Keratinocyte (primary cell): ENCODE data around the gene ADAMTSL1. TPM values are rescaled to one million over a fixed set of nuclear protein-coding genes. Genes with fewer than 3 reads are reported as not detected.

Source experiments
- DNase-seq: peaks from one replicate; pipeline ENCODE4 v3.0.0-alpha.2; 2011; ENCODE audit warnings: low read depth, missing footprints, low spot score
- FAIRE-seq: peaks from 2 replicates; lab custom pipeline; 2011; peaks lifted over from hg19 to GRCh38; lab: Jason Lieb, UNC
- H2AFZ ChIP-seq: 2 replicates; pipeline ENCODE4 v1.6.0; 2012; ENCODE audit warnings: low read length, control low read depth, inconsistent platforms; ENCODE audit not compliant: control insufficient read depth
- H3K27ac ChIP-seq: 2 replicates; pipeline ENCODE4 v1.5.1; 2011; ENCODE audit warnings: low read length; ENCODE audit not compliant: control insufficient read depth, insufficient read depth
- H3K27me3 ChIP-seq: 3 replicates; pipeline ENCODE4 v1.6.0; 2011; ENCODE audit warnings: low read length; ENCODE audit not compliant: control insufficient read depth, insufficient read depth; ENCODE audit errors: extremely low read depth
- H3K36me3 ChIP-seq, 2 experiments: 2 replicates in 1 of 2; 3 replicates in 1 of 2; pipeline ENCODE4 v1.5.1; 2011; ENCODE audit warnings: low read length in 2 of 2, mild to moderate bottlenecking in 1 of 2; ENCODE audit not compliant: control insufficient read depth in 2 of 2, insufficient read depth in 2 of 2; ENCODE audit errors: extremely low read depth in 1 of 2
- H3K4me1 ChIP-seq: 3 replicates; pipeline ENCODE4 v1.5.1; 2011; ENCODE audit warnings: low read length; ENCODE audit not compliant: control insufficient read depth, insufficient read depth; ENCODE audit errors: extremely low read depth
- H3K4me2 ChIP-seq: 3 replicates; pipeline ENCODE4 v1.6.0; 2011; ENCODE audit warnings: low read depth, low read length; ENCODE audit not compliant: control insufficient read depth, insufficient read depth; ENCODE audit errors: extremely low read depth
- H3K4me3 ChIP-seq, 3 experiments: fragments of 200-600 bp in 1 of 3; sonication (generic) in 1 of 3; 2 replicates in 2 of 3; 3 replicates in 1 of 3; pipeline ENCODE4 v1.5.1; 2011 to 2016; ENCODE audit warnings: low read length in 3 of 3, mild to moderate bottlenecking in 3 of 3, control low read depth in 2 of 3, inconsistent platforms in 1 of 3, low read depth in 1 of 3, mixed read lengths in 1 of 3, mixed run types in 1 of 3, moderate library complexity in 1 of 3; ENCODE audit not compliant: control insufficient read depth in 2 of 3, insufficient read depth in 2 of 3; ENCODE audit errors: extremely low read depth in 1 of 3
- H3K79me2 ChIP-seq: 2 replicates; pipeline ENCODE4 v1.6.0; 2012; ENCODE audit warnings: low read length; ENCODE audit not compliant: control insufficient read depth, insufficient read depth
- H3K9ac ChIP-seq: 3 replicates; pipeline ENCODE4 v1.6.0; 2011; ENCODE audit warnings: low read length; ENCODE audit not compliant: control insufficient read depth, insufficient read depth; ENCODE audit errors: extremely low read depth
- H3K9me1 ChIP-seq: 3 replicates; pipeline ENCODE4 v1.6.0; 2011; ENCODE audit warnings: low read length; ENCODE audit not compliant: control insufficient read depth, insufficient read depth; ENCODE audit errors: extremely low read depth
- H3K9me3 ChIP-seq: 2 replicates; pipeline ENCODE4 v1.5.1; 2012; ENCODE audit warnings: low read depth, low read length; ENCODE audit not compliant: control insufficient read depth
- H4K20me1 ChIP-seq: 3 replicates; pipeline ENCODE4 v1.6.0; 2011; ENCODE audit warnings: low read length; ENCODE audit not compliant: control insufficient read depth, insufficient read depth; ENCODE audit errors: extremely low read depth
- EZH2 ChIP-seq: IDR thresholded peaks from one replicate; pipeline ENCODE4 v1.6.1; 2012; ENCODE audit warnings: inconsistent platforms, mild to moderate bottlenecking, low read length, moderate library complexity
- dilution Hi-C: fragments of 300-500 bp; cut with MboI; formaldehyde crosslinking; loops from one replicate; pipeline ENCODE4 v1.7.0; 2020; ENCODE audit warnings: low sequenced_read_pairs; ENCODE audit not compliant: extremely low pct_ligation_motif_present
- polyA plus RNA-seq, 5 experiments: library from polyadenylated mRNA; depleted of rRNA in 3 of 5; stranded (reverse) in 3 of 5; stranded (forward) in 1 of 5; unstranded in 1 of 5; fragments of >200 nt; gene quantifications; 1 replicate in 1 of 5; 2 replicates in 3 of 5; 3 replicates in 1 of 5; pipeline versions ENCODE4 v1.2.1 to v1.2.3, GENCODE V29; 2011 to 2012; ENCODE audit warnings: missing spikeins in 2 of 5, low read depth in 1 of 5, low replicate concordance in 1 of 5
- TF ChIP-seq, protein P1 (sequence below), 3 experiments: IDR thresholded peaks in 1 of 3; conservative IDR thresholded peaks in 1 of 3; optimal IDR thresholded peaks in 1 of 3; 2 replicates in 2 of 3; 3 replicates in 1 of 3; pipeline versions ENCODE3 to v1.5.1; 2011; ENCODE audit warnings: low read length in 3 of 3, mild to moderate bottlenecking in 3 of 3, moderate library complexity in 2 of 3, control low read depth in 1 of 3, inconsistent platforms in 1 of 3; ENCODE audit not compliant: insufficient read depth in 2 of 3; ENCODE audit errors: extremely low read depth in 1 of 3

The ADAMTSL1 gene
- polyA plus RNA-seq, 1 donor (not counting 4 experiments of a cell fraction or from before 2014, with no cell fraction given) = 1.1 TPM

DNA sequence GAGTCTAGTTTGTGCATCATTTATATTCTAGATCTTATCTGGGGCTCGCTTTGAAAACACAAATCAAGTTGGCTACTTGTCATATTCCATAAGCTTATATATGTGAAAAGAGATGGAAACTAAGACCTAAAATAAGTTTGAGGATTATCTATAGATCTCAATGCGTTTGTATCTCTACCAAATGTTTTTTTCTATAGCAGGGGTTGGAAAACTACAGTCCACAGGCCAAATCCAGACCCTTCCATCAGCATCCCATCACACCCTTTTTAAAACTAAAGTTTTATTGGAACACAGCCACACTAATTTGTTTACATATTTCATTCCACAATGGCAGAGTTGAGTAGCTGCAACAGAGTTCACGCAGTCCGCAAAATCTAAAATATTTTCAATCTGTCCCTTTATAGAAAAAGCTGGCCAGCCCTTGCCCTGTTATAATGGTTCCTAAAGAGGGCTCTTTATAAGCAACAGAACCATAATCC, 230.0 kb downstream of the ADAMTSL1 start:
- Histone ChIP-seq H3K9me3 (no peaks in the 10 kb centered on the region), H3K4me1 (no peaks in the 10 kb centered on the region), H3K36me3 (no peaks in the 10 kb centered on the region), H3K79me2 (no peaks in the 10 kb centered on the region), H3K4me3 (no peak overlapping the region), H3K27me3 (no peaks in the 10 kb centered on the region), H3K27ac (no peak overlapping the region), H3K4me2 (no peak overlapping the region), H3K9me1 (no peaks in the 10 kb centered on the region), H3K9ac (no peak overlapping the region), H2AFZ (no peak overlapping the region), H4K20me1 (no peaks in the 10 kb centered on the region)
- TF ChIP-seq, protein P1, sequence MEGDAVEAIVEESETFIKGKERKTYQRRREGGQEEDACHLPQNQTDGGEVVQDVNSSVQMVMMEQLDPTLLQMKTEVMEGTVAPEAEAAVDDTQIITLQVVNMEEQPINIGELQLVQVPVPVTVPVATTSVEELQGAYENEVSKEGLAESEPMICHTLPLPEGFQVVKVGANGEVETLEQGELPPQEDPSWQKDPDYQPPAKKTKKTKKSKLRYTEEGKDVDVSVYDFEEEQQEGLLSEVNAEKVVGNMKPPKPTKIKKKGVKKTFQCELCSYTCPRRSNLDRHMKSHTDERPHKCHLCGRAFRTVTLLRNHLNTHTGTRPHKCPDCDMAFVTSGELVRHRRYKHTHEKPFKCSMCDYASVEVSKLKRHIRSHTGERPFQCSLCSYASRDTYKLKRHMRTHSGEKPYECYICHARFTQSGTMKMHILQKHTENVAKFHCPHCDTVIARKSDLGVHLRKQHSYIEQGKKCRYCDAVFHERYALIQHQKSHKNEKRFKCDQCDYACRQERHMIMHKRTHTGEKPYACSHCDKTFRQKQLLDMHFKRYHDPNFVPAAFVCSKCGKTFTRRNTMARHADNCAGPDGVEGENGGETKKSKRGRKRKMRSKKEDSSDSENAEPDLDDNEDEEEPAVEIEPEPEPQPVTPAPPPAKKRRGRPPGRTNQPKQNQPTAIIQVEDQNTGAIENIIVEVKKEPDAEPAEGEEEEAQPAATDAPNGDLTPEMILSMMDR (optimal IDR thresholded peaks at IDR 0.05 in 1 of 3, IDR thresholded peaks at IDR 0.05 in 1 of 3, conservative IDR thresholded peaks at IDR 0.05 in 1 of 3; ENCODE audit: extremely low read depth in 1 of 3, insufficient read depth in 2 of 3, low read length in 3 of 3) = no peak
- TF ChIP-seq EZH2 = no peak
- FAIRE-seq (no peak), DNase-seq (no peak)
- dilution Hi-C loops = no loop called here

DNA sequence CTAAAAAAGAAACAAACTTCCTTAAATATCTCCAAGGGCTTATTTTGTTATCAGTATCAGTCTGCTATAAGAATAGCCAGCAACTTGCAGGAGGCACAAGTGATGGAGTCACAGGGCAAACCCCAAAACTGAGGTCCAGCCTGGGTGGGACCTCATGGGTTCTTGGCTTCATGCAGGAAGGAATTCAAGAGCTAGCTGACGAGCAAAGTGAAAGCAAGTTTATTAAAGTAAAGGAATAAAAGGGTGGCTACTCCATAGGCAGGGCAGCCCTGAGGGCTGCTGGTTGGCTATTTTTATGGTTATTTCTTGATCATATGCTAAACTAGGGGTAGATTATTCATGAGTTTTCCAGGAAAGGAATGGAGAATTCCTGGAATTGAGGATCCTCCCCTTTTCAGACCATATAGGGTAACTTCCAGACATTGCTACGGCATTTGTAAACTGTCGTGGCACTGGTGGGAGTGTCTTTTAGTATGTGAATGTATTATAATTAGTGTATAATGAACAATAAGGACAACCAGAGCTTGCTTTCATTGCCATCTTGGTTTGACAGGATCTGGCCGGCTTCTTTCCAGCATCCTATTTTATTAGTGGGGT, 231.9 kb downstream of the ADAMTSL1 start:
- Histone ChIP-seq H3K27me3 (no peaks in the 10 kb centered on the region), H3K4me2 (no peak overlapping the region), H3K9me3 (no peaks in the 10 kb centered on the region), H3K36me3 (no peaks in the 10 kb centered on the region), H2AFZ (no peak overlapping the region), H3K27ac (no peak overlapping the region), H4K20me1 (no peaks in the 10 kb centered on the region), H3K79me2 (no peaks in the 10 kb centered on the region), H3K4me1 (no peaks in the 10 kb centered on the region), H3K9me1 (no peaks in the 10 kb centered on the region), H3K9ac (no peak overlapping the region), H3K4me3 (no peak overlapping the region)
- no peak for FAIRE-seq
- TF ChIP-seq EZH2 = no peak
- TF ChIP-seq, protein P1 (optimal IDR thresholded peaks at IDR 0.05 in 1 of 3, IDR thresholded peaks at IDR 0.05 in 1 of 3, conservative IDR thresholded peaks at IDR 0.05 in 1 of 3; ENCODE audit: extremely low read depth in 1 of 3, insufficient read depth in 2 of 3, low read length in 3 of 3) = no peak
- DNase-seq = no peak
- dilution Hi-C loops = no loop called here
